ENCODE data around the gene FBXW8. TPM values are rescaled to one million over a fixed set of nuclear protein-coding genes. Genes with fewer than 3 reads are reported as not detected.

Gene FBXW8
- total RNA-seq, 1 experiment from 2014 or later, result 12.1 TPM

DNA sequence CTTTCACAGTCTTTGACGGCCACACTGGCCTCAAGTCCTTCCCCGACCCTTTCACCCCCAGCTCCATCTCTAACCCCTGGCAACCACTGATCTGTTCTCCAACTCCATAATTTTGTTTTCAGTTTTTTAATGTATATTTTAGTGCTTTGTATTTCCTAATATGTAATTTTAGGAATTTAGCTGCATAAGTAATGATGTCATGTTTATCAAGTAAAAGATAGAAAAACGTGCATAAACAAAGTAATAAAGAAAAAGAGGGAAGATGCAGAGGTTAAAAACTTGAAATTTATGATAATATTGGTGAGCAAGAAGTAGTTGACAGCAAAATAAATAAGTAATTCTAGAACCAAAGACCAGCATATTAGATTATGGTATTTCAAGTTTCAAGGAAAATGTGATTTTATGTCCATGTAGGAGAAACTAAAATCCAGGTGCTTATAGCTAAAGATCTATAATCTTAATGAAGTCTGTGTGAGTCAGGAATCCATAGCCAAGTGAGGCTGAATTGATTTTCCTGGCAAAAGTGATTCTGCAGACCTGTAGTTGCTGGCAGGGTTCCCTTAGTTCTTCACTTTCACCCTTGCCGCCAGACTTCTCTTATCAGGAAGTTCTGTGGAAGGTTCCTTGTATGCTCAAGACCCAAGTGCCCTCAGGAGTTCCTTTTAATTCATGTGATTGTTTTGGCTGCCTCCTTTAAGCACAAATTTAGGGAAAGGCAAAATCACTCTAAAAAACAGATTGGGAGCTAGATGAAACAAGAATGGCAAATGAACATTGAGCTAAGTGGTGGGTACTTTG is 24.4 kb downstream of the FBXW8 start:
- Histone ChIP-seq H3K9ac (ENCODE audit: low read length) (no peak overlapping the region), H3K79me2 (ENCODE audit: low read length) (peaks cover 7% of the 10 kb centered on the region), H3K9me3 (ENCODE audit: low read length) (0 out of 2 replicates have a peak, but pooled peaks cover 5% of the 10 kb centered on the region), H4K20me1 (ENCODE audit: low read length) (no peaks in the 10 kb centered on the region), H3F3A (ENCODE audit: low read length, unreplicated experiment) (no peaks in the 10 kb centered on the region), H3K4me3 (ENCODE audit: low read length) (no peak overlapping the region), H3K4me1 (ENCODE audit: insufficient read depth, low read length) (no peaks in the 10 kb centered on the region), H3K36me3 (ENCODE audit: low read depth, low read length) (peaks cover 39% of the 10 kb centered on the region), H2AFZ (ENCODE audit: low read length) (no peak overlapping the region), H3K27ac (ENCODE audit: low read length) (no peak overlapping the region), H3K4me2 (ENCODE audit: low read length) (no peak overlapping the region), H3K9me2 (replicated peaks; ENCODE audit: low read length) (no peaks in the 10 kb centered on the region), H3K27me3 (ENCODE audit: low read length) (no peaks in the 10 kb centered on the region)
- ChIA-PET CTCF (no interaction called here), POLR2A (ENCODE audit: unreplicated experiment) (interaction anchor here (0.6 kb wide), 3 partner anchors 11 to 198 kb away, joined by 3 to 14 read pairs (median 6); no protein-coding TSS in a partner anchor)
- TF ChIP-seq EZH2 (IDR thresholded peaks at IDR 0.05; ENCODE audit: low read length, unreplicated experiment) (no peak), EZH2phosphoT487 (IDR thresholded peaks at IDR 0.05; ENCODE audit: borderline replicate concordance, low read length) (no peak)
- TF ChIP-seq, protein P1, sequence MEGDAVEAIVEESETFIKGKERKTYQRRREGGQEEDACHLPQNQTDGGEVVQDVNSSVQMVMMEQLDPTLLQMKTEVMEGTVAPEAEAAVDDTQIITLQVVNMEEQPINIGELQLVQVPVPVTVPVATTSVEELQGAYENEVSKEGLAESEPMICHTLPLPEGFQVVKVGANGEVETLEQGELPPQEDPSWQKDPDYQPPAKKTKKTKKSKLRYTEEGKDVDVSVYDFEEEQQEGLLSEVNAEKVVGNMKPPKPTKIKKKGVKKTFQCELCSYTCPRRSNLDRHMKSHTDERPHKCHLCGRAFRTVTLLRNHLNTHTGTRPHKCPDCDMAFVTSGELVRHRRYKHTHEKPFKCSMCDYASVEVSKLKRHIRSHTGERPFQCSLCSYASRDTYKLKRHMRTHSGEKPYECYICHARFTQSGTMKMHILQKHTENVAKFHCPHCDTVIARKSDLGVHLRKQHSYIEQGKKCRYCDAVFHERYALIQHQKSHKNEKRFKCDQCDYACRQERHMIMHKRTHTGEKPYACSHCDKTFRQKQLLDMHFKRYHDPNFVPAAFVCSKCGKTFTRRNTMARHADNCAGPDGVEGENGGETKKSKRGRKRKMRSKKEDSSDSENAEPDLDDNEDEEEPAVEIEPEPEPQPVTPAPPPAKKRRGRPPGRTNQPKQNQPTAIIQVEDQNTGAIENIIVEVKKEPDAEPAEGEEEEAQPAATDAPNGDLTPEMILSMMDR (conservative IDR thresholded peaks at IDR 0.05; ENCODE audit: low read depth, low read length), result no peak
- ATAC-seq (no peak), DNase-seq (no peak)
- intact Hi-C loops (cut with micrococcal nuclease), result no loop called here
- BruUV-seq (replicated peaks), result no TSS peak

DNA sequence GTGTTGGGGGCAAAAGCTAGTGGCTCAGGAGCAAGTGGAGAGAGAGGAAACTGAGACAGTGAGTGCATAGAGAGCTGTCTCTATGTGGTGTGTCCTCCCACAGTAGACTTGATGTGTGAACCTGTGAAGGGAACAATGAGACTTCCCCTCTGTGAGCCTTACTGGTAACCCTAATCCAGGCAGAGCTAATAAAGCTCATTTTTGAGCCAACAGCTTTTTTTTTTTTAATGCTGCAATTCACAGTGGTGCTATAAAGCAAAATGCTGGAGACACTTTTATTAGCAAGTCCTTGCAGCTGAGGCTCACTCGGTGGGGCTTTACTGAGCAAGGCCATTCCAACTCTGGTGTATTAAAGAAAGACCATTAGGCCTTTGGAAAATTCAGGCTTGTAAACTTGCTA is 26.9 kb downstream of the FBXW8 start:
- DNase-seq (no peak), ATAC-seq (no peak)
- H3K9ac ChIP-seq (ENCODE audit: low read length), result no peak overlapping the region
- TF ChIP-seq, protein P1 (conservative IDR thresholded peaks at IDR 0.05; ENCODE audit: low read depth, low read length), result no peak
- TF ChIP-seq EZH2phosphoT487 (IDR thresholded peaks at IDR 0.05; ENCODE audit: borderline replicate concordance, low read length), result no peak
- no peak for TF ChIP-seq EZH2 (IDR thresholded peaks at IDR 0.05; ENCODE audit: low read length, unreplicated experiment)
- H4K20me1 ChIP-seq (ENCODE audit: low read length), result no peaks in the 10 kb centered on the region
- peaks cover 7% of the 10 kb centered on the region; the same call in 1 of the 2 replicates for H3K79me2 ChIP-seq (ENCODE audit: low read length)
- H3K27ac ChIP-seq (ENCODE audit: low read length), result no peak overlapping the region
- intact Hi-C loops (cut with micrococcal nuclease), result no loop called here
- H3K4me1 ChIP-seq (ENCODE audit: insufficient read depth, low read length), result no peaks in the 10 kb centered on the region
- no peaks in the 10 kb centered on the region for H3K9me3 ChIP-seq (ENCODE audit: low read length)
- H3K36me3 ChIP-seq (ENCODE audit: low read depth, low read length), result peaks cover 25% of the 10 kb centered on the region
- ChIA-PET POLR2A (ENCODE audit: unreplicated experiment) (no interaction called here), CTCF (no interaction called here)
- H2AFZ ChIP-seq (ENCODE audit: low read length), result no peak overlapping the region
- no peaks in the 10 kb centered on the region for H3F3A ChIP-seq (ENCODE audit: low read length, unreplicated experiment)
- no peak overlapping the region for H3K4me2 ChIP-seq (ENCODE audit: low read length)
- BruUV-seq (replicated peaks), result no TSS peak
- H3K9me2 ChIP-seq (replicated peaks; ENCODE audit: low read length), result no peaks in the 10 kb centered on the region
- no peak overlapping the region for H3K4me3 ChIP-seq (ENCODE audit: low read length)
- H3K27me3 ChIP-seq (ENCODE audit: low read length), result no peaks in the 10 kb centered on the region

DNA sequence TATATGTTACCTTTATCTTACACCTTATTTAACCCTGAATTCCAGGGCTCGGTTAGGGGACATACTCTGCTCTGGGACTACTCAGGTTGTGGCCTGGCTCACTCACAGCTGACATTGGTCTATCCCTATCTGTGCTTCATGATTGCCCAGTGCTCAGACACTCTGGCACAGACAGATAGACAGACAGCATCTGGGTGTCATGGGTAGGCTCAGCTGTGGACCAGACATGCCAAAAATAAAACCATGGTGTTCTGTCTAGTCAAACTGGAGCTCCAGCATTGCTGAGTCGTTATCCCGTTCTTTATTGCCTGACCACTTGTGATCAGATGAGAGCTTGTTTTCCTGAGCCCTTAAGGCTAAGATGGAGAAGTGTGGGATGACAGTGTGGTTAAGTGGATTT is 29.0 kb downstream of the FBXW8 start:
- no peak for ATAC-seq

More for the DNA sequence above, 29.0 kb downstream of the FBXW8 start:
- DNase-seq, result no peak
- H3K4me3 ChIP-seq (ENCODE audit: low read length), result no peak overlapping the region
- no peaks in the 10 kb centered on the region for H3K9me3 ChIP-seq (ENCODE audit: low read length)
- no peak overlapping the region for H3K27ac ChIP-seq (ENCODE audit: low read length)
- no peak overlapping the region for H3K9ac ChIP-seq (ENCODE audit: low read length)
- CTCF ChIA-PET, result no interaction called here
- no peak overlapping the region for H2AFZ ChIP-seq (ENCODE audit: low read length)
- POLR2A ChIA-PET (ENCODE audit: unreplicated experiment), result no interaction called here
- no peaks in the 10 kb centered on the region for H3K79me2 ChIP-seq (ENCODE audit: low read length)
- H3K4me1 ChIP-seq (ENCODE audit: insufficient read depth, low read length), result no peaks in the 10 kb centered on the region
- no peaks in the 10 kb centered on the region for H3F3A ChIP-seq (ENCODE audit: low read length, unreplicated experiment)
- intact Hi-C loops (cut with micrococcal nuclease), result no loop called here
- H4K20me1 ChIP-seq (ENCODE audit: low read length), result no peaks in the 10 kb centered on the region
- peaks cover 21% of the 10 kb centered on the region for H3K36me3 ChIP-seq (ENCODE audit: low read depth, low read length)
- H3K9me2 ChIP-seq (replicated peaks; ENCODE audit: low read length), result no peaks in the 10 kb centered on the region
- no TSS peak for BruUV-seq (replicated peaks)
- TF ChIP-seq EZH2 (IDR thresholded peaks at IDR 0.05; ENCODE audit: low read length, unreplicated experiment) (no peak), EZH2phosphoT487 (IDR thresholded peaks at IDR 0.05; ENCODE audit: borderline replicate concordance, low read length) (no peak)
- TF ChIP-seq, protein P1 (conservative IDR thresholded peaks at IDR 0.05; ENCODE audit: low read depth, low read length), result no peak
- H3K27me3 ChIP-seq (ENCODE audit: low read length), result no peaks in the 10 kb centered on the region
- no peak overlapping the region for H3K4me2 ChIP-seq (ENCODE audit: low read length)
